HG03135 (cell line): ENCODE data around the gene PHF2.

ENCODE experiments used
- ATAC-seq: cut with Tn5 transposase; IDR thresholded peaks from one replicate; pipeline ENCODE4 v1.9.1; 2021; ENCODE audit warnings: mild to moderate bottlenecking, moderate library complexity; ENCODE audit not compliant: unreplicated experiment

Gene PHF2

DNA sequence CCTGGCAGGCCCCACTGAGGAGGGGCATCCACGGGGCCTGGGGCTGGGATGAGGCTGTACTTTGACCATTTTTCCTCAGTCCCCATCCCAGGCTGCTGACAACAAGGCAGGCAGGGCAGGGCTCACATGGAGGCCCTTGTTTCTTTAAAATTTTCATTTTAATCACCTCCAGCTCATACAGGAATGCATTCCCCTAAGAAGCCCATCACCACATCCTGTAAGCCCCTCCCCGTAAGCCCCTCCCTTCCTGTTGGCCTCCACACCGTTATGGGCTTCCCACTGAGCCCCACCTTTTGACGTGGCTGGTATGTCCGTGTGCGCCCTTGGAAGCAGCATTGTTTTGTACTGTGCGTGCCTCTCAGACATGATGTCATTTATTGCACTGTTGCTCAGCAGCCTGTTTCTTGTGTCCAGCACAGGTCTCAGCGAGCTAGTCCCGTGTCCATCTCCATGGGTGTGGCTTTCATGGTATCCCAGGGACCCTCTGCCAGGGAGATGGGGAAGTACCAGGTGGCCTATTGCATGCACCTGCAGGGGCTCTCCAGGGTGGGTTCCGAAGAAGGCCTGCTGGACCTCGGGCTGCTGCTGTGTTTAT is 22.4 kb downstream of the PHF2 start:
- ATAC-seq: no peak

DNA sequence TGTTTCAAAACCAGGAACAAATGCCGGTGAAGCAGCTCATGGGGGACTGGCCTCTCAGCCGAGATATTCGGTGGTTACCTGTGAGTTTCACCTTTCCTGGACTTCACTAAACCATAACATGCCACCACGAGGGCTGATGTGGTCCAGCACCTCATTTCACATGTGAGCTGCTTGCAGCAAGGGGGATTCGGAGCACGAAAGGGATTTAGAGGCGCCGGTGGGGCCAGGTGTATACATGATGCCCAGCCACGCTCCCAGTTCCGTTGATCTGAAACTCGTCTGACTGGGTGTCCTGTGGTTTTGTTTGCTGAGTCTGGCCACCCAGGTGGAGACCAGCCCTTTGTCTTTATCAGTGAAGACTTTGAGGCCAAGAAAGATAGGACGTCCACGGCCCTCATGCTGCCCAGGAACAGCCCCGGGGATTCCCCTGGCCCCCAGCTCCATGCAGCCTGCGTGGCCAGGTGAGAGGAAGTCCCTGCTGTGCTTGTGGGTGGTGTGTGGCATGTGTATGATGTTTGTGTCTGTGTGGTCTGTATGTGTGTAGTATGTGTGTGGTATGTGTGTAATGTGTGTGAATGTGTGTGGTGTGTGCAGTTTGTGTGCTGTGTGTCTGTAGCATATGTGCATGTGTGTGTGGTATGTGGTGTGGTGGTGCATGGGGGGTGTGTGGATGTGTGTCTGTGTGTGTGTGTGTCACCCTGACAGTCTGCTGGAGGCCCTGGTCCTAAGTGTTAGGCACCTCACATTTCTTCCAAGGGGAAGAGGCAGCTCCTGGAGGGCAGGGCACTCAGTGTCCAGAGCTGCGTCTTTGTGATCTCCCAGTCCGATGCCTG is 23.4 kb downstream of the PHF2 start:
- no peak for ATAC-seq

DNA sequence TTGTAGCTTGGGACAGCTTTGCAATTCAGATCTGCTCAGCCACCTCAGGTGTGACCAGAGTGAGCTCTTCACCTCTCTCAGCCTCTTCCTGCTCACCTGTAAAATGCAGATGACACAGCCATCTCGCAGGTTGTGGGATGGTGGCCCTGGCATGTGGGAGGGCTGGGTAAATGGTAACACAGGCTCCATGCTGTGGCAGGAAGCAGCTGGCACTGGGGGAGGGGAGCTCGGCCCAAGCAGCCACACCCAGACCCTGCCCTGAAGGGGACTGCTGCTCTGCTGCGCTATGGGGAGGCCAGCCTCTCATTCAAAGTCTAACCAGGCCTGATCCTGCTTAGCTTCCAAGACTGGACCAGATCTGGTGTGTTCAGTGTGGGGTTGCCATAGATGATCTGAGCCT is 24.1 kb downstream of the PHF2 start:
- ATAC-seq: no peak

DNA sequence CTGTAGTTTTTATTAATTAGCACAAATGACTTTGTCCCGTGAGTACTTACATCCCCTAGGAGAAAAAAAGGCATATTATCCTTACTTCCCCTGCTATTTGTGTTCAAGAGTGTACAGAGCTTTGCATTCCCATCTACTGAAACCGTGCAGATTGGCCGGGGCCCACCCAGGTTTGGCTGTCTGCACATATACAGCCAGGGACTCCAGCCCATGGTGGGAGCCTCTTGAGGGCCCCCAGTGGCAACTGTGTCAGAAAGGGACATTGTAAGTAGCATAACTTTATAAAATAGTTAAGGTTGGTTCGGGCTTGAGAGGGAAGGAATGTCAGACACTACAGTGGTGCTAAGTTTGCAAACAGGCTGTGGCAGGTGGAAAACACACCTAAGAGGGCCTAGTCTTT is 24.7 kb downstream of the PHF2 start:
- ATAC-seq: no peak

DNA sequence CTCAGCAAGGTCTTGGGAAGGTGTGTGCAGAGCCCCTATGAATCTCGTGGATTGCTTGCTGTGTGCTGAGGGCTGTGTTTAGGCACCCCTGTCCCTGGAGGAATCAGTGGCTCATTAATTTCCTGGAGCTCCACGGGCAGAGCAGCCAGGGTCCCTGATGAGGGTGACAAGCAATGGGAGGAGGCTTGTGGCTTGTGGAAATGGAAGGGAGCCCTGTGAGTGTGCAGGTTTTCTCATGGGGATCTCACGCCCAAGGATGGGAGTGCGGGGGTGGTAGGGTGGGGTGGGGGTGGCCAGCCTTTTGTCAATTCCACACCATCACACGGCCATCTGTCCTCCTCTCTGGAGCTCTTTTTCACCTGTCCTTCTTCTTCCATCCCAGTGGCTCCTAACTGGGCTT is 25.3 kb downstream of the PHF2 start:
- no peak for ATAC-seq

DNA sequence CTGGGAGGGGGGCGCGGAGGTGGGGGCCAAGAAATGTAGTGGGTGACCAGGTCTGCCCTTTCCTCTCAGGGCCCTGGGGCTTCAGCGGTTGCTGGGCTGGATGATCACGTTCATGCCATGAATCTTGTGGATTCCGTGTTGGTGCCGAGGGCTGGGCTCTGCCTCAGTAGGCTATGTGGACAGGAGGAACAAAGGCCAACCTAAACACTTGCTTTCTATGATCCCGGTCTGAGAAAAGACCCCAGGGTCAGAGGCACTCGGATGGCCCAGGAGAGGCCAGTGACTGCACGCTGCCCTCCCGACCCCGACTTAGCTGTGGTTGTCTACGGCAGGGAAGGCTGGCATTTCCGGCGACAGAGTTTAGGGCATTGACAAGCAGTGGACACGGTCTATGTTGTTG is 26.6 kb downstream of the PHF2 start:
- ATAC-seq: no peak

DNA sequence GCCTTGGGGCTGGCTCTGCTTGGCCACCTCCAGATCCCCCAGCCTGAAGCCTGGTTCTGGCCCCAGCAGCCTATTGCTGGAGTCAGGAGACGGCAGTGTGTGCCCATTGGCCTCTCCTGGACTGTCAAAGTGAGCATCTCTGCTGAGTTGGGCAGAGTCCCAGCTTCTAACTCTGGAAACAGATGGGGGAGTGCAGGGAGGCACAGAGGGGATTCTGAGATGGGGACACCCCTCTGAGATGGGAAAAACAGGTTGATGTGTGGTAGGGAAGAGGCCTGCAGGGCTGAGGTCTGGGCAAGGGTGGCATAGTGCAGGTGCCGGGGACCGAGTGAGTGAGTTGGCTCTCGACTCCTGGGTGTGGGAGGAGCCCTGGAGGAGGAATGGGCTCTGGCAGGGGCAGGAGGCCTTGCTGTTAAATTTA is 27.5 kb downstream of the PHF2 start:
- ATAC-seq: no peak

DNA sequence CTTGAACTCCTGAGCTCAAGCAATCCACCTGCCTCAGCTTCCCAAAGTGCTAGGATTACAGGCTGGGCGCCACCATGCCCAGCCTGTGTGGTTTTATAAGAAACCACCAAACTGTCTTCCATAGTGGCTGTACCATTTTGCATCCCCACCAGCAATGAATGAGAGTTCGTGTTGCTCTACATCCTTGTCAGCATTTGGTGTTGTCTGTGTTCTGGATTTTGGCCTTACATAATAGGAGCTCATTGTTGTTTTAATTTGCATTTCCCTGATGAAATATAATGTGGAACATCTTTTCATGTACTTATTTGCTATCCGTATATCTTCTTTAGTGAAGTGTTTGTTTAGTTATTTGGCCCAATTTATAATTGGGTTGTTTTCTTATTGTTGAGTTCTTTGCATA is 29.8 kb downstream of the PHF2 start:
- no peak for ATAC-seq

DNA sequence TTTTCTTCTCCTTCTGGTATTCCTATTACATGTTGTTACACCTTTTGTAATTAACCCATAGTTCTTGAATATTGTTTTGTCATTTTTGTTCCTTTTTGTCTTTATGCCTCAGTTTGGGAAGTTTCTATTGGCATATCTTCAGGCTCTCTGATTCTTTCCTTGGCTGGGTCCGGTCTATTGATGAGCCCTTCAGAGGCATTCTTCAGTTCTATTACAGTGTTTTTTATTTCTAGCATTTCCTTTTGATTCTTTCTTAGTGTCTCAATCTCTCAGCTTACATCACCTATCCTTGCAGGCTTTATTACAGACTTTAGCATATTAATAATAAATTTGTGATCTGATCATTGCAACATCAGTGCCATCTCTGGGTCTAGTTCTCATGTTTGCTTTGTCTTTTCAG is 33.8 kb downstream of the PHF2 start:
- ATAC-seq: no peak

DNA sequence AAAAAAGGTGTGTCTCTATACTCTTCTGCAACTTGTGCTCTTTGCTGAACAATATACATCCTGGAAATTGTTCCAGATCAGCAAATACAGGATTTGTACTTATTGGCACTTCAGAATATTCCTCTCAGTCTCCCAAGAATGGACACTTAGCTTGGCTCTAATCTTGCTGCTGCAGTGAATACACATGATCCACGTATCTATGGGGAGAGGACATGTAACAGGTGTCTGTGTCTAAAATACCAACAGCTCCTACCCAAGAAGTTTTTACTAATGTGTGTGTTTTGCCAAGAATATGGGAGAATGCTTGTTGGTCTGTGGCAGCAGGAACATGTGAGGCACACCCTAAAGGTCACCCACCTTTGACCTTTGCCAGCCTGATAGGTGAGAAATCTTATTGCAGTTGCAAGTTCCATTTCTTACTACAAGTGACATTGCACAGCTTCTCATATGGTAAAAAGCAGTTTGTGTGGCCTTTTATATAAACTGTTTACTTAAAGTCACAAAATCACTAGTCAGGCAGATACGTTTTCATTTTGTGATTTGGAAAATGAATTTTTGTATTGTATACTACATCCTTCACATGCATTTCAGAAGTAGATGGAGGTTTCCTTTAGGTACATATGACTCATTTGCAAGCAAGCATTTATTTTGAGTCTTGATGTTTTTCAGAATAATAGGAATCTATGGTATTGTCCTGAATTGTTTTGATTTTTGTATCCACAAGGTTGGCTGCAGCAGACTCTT is 35.8 kb downstream of the PHF2 start:
- ATAC-seq: no peak

DNA sequence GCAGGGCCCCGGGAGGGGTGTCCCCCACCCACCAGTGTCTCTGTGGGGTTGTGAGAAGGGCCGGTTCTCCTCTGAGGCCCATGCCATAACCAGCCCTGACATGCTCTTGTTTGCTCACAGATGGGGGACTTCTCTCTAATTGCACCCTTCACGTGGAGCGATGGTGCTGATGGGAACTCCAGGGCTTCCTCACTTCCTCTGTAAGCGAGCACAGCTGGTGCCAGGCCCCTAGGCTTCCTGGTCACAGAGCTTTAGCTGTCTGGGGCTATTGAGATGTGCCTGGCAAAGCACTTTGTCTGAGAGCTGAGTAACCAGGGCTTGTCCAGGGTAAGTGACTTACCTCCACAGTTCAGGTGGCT is 36.4 kb downstream of the PHF2 start:
- no peak for ATAC-seq

DNA sequence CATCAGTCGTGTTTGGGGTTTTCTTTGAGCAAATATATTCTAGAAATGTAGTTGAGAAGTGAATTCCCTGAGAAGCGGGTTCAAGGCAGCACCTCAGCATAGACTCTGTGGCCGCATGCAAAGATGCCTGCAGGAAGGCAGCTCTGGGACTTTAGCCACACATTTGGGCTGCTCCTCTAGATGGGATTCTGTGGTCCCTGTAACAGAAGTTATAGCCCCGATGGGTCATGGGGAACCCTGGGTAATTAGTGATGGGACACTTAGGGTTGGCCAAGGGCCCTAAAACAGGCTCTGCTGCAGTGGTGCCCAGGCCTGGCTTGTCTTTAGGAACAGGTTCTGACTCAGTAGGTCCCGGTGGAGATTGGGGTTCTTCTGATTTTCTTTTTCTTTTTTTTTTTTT is 36.8 kb downstream of the PHF2 start:
- no peak for ATAC-seq

DNA sequence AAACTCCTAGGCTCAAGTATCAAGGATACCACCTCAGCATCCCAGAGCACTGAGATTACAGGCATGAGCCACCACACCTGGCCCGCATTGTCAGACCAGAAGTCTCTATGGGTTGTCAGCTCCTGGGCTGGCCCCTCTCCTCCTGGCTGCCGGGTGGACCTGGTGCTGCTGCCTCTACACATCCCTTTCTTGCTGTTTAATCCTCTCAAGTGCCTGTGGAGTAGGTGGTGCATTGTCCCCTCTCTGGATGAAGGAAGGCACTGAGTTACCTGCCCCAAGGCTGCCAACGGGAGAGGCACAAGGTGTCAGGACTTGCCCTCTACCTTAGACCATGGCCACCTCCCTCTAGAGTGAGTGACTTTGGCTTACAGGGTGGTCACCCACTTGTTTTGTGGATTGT is 37.4 kb downstream of the PHF2 start:
- ATAC-seq: no peak

DNA sequence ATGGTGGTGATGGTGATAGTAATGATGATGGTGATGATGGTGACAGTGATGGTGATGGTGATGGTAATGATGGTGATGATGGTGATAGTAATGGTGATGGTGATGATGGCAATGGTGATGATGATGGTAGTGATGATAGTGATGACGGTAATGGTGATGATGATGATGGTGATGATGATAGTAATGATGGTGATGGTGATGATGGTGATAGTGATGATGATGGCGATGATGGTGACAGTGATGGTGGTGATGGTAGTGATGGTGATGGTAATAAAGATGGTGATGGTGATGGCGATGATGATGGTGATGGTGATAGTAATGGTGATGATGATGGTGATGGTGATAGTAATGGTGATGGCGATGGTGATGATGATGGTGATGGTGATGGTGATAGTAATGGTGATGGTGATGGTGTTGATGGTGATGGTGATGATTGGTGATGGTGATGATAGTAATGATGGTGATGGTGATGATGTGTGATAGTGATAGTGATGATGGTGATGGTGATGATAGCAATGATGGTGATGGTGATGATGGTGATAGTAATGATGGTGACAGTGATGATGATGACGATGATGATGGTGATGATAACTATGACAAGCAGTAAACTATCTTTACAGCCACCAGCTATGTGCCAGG is 38.6 kb downstream of the PHF2 start:
- no peak for ATAC-seq

DNA sequence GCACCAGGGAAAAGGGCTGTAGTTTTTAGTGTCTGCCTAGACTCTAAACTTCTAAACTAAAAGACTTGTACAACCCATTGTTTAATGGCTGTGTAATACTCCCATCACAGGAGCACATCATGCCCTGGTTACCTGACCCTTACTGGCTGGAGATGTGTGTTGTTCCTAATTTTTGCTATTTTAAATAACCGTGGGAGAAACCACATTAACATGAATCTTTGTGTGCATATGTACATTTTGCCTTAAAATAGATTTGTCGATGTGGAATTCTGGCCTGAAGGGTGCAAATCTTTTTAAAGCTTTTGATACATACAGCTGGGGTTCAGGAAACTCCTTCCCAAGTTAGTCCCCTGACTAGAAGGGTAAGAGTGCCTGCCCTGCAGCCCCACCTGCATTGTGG is 39.7 kb downstream of the PHF2 start:
- ATAC-seq: no peak

DNA sequence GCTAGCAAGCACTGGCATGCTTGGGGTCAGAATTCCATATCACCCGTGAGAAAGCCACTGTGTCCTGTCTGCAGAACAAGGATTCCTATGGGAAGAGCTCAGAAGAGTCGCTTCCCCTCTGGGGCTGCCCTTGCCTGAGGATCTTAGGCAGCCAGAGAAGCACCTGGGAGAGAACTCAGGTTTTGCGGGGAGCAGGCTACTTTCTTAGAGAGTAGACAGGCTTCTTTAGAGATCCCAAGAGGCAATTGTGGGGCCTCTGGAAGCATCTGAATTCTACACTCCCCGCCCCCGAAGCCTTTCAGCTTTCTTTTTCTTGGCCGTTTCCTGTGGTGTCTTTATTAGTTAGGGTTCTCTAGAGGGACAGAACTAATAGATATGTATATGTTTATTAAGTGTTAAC is 40.9 kb downstream of the PHF2 start:
- no peak for ATAC-seq

DNA sequence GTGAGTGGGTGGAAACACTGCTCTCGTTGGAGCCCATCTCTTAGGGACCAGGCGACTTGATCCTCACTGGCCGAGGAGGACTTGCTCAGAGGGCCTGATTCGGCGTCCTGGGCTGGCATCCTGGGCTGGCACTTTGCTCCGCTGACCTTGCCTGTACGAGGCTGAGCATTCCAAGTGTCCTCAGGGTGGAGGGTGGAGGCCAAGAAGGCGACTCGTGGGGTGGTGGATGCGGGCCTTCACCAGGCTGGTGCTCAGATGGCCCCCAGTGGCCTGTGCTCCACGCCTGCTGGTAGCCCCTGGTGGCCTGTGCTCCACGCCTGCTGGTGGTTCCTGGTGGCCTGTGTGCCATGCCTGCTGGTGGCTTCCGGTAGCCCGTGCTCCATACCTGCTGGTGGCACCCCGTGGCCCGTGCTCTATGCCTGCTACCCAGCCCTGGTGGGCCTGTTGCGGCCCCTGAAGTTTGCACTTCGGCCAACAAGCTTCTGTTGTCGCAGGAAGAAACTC is 42.9 kb downstream of the PHF2 start:
- no peak for ATAC-seq

DNA sequence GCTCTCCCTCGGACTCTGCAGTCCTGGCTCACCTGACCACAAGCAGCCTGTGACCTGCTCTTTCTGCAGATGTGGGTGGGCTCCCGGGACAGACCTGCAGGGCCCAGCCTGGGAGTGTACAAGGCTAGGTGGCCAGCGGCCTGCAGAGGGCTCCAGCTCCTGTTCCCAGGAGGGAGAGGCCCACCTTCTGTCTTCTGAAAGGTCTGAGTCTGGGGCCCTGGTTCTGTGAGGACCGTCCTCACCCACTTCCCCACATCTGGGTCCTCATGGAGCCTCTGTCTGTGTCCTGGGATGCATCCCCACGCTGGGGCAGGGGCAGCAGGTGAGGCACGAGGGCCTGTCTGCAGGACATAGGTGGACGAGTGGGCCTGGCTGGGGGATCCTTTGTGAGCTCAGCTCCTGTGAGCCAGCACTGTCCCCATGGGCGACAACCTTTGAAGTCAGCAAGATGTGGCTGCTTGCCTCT is 43.7 kb downstream of the PHF2 start:
- ATAC-seq: no peak

DNA sequence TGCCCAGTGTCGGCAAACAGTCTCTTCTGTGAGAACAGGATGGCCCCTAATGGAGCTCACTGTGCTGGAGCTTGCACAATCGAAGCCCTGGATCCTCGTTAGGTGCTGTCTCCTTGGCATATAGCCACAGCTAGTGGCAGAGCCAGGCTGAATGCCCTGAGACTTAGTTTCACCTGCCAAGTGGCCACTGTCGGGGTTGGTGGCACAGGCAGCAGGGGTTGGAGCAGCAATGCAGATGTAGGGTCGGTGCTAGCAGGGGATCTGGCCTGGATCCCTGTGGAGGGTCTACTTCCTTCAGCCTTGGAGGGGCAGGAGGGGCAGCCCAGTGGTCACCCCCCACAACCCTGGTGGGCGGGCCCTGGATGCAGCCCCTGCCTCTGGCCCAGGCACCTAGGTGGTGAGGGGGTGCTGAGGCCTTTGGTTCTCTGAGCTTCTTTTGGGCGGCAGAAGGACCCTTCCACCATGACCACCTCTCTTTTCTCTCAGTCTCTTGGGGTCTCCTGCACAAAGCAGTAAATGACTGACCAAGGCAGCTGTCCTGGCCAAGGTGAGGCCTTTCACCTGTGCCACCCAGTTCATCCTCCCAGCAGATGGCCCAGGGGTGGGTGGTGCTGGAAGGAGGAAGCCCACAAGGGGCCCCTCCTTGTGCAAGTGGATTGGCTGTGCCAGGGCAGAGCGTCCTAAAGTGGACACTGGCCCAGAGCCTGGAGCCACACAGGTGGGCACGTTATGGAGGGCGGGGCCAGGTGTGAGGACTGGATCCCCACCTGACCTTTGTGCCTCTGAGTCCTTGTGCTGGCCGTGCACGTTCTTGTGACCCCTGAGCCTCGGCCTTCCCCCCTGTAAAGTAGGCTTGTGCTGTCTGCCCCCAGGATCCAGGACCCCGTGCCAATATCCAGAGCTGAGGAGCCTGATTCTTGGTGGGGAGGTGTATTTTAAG is 44.8 kb downstream of the PHF2 start:
- no peak for ATAC-seq

DNA sequence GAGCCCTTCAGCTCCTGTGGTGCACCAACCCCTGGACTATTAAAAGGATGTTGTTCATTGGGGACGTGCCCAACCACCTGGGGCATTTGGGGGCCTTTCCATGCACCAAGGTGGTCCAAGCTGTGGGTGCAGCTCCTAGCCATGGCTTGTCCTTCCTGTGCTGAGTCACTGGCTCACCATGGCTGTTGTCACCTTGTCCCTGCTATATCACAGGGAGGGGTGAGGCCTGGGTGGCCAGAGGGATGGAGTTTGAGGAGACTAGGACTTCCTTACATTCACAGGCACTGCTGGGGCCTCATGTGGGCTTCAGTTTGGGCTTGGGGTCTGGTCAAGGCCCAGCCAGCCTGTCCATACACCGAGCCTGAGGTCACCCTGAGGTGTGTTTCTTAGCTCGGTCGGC is 45.5 kb downstream of the PHF2 start:
- ATAC-seq: no peak
